Activated T-cell treated with anti-CD3 and anti-CD28 coated beads, Interleukin-2, amount 50 U/mL, for 48 hours (primary cell): ENCODE measurements around the gene OS9.

Source experiments
- DNase-seq, 2 experiments: peaks; one replicate each; pipeline ENCODE4 v3.0.0-alpha.2; 2020

Gene OS9

GRCh38 chr12:57724003-57724935 lies 30.3 kb downstream of the OS9 start:
- peak; percentile 14 to 15 for DNase-seq

DNA sequence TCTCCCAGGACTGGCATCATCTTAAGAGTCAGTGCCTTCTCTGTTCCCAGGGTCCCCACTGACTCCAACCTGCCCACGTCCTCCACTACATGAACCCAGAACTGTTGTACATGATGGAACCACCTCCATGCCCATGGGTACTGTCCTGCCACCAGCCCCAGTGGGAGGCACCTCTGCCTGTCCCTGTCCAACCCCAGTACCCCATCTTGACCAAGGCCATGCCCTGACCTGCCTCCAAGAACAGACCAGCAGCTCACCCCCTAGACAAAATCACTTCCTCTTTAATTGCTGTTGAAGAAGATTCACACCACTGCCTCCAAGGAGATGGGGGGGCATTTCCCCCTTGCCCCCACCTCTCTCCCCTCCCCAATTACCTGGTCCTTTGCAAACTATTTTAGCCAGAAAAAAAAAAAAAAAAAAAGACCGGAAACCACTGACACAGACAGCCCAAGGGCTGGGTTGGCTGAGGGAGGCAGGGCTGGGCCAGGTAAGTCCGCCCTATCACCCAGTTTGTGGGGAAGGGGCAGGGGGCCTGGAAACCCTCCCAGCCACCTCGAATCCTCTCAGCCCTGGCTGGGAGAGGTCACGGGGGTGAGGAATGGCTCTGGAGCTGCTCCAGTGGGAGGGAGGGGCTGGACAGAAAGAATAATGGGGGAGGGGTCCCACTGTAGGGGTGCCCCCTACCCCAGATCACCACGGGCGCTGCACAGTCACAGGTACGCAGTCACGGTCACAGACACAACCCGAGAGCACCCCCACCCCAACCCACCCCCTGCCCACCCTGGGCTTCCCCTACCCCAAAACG lies 31.2 kb downstream of the OS9 start:
- DNase-seq = peak; percentile 9 to 15

DNA sequence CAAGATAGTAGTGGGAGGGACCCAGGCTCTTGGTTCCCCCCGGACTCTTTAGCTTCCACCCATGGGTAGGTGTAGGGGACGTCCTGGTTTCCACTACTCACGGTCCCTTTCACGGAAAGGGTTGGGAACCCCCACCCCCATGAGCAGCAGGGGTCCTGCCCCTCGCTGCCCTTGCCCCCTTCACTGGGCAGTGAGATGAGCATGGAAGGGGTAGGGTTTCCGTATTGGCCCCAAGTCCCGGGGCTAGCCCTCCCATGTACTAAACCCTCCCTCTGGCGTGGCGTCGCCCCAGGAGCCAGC lies 31.9 kb downstream of the OS9 start:
- DNase-seq = no peak

DNA sequence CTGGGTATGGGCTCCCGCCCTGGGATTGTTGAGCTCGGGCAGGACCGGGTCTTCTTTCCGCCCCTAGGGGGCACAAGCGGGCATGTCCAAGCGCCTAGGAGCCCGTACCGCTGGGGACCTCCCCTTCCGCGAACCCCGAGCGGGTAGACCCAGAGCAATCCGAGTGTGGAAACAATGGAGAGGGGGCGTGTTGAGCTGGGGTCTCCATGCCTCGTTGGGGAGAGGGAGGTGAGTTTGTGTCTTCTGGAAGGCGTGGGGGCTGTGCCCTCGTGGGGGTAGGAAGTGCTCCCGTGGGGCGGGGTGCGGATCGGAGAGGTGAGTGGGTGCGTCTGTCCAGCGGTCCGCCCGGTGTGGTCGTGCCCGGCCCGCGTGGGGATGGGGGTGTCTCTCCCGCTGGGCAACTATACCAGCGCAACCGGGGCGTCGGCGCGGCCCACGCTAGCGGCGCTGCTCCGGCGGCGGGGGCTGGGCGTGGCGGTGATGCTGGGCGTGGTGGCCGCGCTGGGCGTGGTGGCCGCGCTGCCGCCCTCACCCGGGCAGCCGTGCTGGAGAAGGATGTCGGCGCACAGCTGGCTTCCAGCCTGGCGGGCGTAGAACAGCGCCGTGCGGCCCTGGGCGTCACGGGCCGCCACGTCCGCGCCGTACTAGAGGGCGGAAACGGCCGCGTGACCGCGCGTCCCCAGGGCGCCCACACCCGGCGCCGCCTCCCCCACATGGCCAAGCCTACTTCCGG lies 32.4 kb downstream of the OS9 start:
- peak; percentile 46 to 54 for DNase-seq

DNA sequence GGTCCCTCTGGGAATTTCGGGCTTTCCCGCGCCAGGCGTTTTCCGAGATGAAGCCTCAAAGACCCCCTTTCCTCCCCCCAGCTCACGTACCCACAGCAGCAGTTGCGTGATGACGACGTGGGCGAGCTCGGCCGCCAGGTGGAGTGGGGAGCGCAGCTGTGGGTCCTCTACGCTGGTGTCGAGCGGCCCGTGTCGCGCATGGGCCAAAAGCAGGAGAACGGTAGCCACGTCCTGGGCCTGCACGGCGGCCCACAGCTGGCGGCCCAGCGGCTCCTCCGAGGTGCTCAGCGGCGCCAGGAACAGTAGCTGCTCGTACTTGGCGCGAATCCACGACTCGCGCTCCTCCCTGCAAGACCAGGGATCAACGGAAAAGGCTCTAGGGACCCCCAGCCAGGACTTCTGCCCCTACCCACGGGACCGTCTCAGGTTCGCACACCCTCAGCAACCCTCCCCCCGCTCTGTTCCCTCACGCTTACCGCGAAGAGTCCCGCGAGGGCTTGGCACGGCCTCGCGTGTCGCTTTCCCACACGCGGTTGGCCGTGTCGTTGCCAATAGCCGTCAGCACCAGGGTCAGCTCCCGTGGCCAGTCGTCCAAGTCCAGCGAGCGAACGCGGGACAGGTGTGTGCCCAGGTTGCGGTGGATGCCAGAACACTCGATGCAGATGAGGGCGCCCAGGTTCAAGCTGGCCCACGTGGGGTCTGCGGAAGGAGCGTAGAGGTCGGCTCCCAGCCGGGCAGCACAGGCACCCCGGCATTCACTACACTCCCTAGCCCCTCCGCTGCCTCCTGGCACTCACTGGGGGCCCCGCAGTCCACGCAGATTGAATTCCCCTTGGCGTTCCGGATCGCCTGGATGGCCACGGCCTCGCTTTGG lies 33.2 kb downstream of the OS9 start:
- DNase-seq = peak; percentile 15 to 16

- no peak for DNase-seq
These were observed 33.9 kb downstream of the OS9 start for GRCh38 chr12:57727758-57728395.

- DNase-seq = no peak
These were observed 35.5 kb downstream of the OS9 start for GRCh38 chr12:57729321-57729844.

- no peak for DNase-seq
These were observed 36.6 kb downstream of the OS9 start for GRCh38 chr12:57730336-57731067.

DNA sequence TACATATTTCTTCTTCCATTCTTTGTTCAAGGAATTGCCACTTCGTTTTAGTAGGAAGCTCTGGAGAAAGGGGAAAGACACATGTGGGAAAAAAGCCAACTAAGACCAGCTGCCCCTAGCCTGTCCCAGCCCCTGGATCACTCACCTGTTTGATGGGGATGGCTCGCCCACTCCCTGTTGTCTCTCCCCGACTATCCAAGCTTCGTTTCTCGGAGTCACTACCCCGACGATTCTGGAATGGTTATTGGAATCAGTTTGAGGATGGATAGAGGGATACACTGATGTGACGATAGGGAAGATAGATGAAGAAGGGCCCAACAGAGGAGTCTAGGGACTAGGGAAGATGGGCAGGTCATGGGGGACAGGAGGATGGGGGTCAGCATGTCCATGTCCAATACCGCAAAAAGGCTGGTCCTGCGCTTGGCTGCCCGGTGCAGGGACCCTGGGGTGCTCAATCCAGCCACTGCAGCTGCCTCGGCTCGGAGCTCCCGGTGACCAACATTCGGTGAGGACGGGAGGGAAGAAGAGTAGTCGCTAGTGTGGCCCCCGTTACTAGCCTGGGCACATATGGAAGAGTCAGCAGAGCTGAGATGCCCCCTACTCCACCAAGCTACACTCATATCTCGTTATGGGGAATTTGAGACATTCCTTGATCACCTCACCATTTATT lies 37.6 kb downstream of the OS9 start:
- DNase-seq = no peak

DNA sequence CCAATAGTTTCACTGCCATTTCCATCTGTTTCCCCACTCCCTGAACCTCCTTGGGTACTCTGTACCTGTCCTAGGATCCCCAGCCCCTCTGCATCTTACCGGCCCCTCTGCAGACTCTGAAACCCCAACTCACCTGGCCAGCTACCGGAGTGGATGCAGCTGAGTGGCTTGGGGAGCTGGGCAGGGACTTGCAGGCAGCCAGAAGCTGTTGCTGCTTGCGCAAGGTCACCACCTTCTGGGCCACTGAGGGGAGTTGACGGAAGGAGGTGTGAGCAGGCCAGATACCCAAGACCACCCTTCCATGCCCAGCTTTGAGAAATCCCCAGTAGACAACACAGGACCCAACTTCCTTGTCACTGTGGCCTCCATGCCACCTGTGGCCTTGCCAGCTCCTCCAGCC lies 38.3 kb downstream of the OS9 start:
- no peak for DNase-seq

DNA sequence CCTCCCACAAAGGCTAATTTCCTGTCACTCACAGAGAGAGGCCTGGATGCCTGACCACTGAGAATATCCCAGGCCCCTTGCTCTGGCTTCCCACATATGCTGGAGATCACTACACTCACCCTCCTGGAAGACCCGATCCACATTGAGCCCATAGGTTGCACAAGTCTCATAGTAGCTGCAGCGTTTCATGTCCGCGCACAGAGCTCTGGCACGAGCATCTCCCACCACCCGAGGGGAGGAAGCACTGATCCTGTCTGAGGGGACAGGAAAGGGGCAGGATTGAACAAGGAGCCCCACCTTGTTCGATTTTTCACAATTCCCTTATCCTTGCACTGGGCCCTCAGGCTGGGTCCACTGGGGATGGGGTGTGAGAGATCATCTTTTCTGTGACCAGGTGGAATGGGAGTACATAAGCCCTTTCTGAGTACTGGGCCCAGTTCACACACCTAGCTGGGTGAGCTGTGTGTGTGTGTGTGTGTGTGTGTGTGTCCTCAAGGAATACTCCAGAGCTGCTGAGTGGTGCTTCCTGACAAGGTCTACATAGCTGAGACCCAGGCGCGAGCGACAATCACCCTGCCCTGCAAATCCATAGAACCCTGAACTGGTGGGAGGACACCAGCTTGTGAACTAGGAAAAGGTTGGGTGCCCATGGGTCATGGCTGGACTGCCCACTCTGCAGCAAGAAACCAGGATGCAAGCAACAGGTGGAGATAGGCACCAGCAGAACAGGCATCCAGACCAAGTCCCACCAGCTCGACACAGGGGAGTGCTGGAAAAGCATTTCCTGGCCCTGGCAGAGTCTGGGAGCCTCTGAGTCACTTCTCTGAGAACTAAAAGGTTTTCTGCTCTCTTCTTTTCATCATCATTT lies 39.0 kb downstream of the OS9 start:
- no peak for DNase-seq

GRCh38 chr12:57733928-57734327 lies 40.0 kb downstream of the OS9 start:
- no peak for DNase-seq

GRCh38 chr12:57734591-57734990 lies 40.7 kb downstream of the OS9 start:
- DNase-seq = no peak

GRCh38 chr12:57735198-57735855 lies 41.4 kb downstream of the OS9 start:
- DNase-seq = no peak

DNA sequence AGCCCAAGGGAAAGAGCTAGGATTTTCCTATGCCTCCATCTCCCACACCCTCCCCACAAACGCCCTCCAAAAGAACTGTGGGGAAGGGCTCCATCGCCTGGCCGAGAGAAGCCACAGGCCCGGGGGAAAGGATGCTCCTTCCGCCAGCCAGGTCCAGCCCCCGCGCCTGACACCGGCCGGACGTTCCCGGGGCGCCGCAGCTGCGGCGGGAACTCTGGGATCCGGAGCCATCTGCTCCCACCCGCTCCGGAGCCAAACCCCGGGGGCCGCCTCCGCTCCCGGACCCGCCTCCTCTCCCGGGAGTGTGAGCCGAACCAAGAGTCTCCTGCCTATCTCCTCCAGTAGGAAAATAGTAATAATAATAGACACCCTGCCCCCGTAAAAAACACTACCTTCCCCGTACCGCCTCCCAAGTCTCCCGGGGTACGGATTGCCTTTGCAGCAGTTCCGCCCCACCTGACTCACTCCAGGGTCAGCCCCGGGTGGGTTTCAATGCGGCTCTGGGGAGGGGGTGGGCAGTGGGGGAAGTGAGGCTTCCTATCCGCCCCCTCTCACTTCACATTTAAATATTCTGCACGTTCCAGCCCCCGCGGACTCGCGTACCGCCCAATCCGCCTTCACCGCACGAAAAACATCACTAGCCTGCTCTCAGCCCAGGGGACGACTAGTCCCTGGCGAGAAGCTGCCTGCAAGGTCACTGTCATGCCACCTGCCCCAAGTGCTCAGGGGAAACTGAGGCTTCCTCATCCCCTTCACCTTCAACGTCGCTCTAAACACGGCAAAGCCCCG lies 42.2 kb downstream of the OS9 start:
- no peak for DNase-seq

GRCh38 chr12:57736741-57737466 lies 43.0 kb downstream of the OS9 start:
- no peak for DNase-seq
